HG02610 (cell line): Measurements from ENCODE around the gene OR52E1.
"Not testable (repeated sequence)": the region's sequence is repeated elsewhere in the genome, so short reads cannot be mapped to it uniquely, and the experiment has no call there.

ENCODE experiments used
- ATAC-seq: cut with Tn5 transposase; IDR thresholded peaks from one replicate; pipeline ENCODE4 v1.9.1; 2021; ENCODE audit warnings: mild to moderate bottlenecking, moderate library complexity; ENCODE audit not compliant: unreplicated experiment

The OR52E1 gene

GRCh38 chr11:5069272-5069671 is at the start of gene OR52E1:
Gene OR52E1, plus strand, starts transcription at chr11:5069572.
- no peak for ATAC-seq

- ATAC-seq: no peak
Measured at GRCh38 chr11:5021996-5022395, 47.4 kb upstream of the OR52E1 start.

DNA sequence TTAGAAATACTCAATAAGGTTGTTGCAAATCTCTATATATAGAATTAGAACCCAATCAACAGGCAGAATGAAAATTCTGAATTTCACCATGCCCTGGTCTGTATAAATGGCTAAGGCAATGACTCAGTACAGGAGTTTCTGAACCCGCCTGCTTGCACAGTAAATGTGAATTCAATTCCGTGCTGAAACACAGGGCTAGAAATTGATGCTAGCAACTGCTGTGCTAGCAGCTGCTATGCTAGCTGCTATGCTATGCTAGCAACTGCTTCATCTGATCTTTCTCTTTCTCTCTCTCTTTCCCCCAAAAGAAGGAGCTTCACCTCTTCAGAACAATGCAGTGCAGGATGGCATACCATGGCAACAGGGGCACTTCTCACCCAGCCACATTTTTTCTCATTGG is 32.7 kb upstream of the OR52E1 start:
- ATAC-seq: no peak

DNA sequence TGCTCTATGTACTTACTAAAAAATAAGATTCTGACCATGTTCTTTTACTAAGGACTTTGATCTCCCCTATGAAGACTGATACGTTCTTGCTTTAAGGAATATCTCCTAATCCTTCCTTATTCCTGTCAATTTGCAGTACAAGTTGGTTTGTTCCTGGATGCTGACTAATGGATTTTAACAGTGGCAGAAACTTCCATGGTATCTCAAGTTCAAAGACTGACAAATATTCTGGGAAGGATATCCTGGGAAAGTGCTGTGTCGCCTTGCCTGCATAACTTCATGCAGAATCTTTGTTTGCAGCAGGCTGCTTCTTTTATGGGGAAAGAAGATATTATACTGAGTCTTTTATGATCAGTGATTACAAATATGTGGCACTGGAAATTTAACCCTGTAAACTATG is 31.4 kb upstream of the OR52E1 start:
- ATAC-seq: no peak

- no peak for ATAC-seq
Measured at GRCh38 chr11:5038341-5038740, 31.0 kb upstream of the OR52E1 start.

DNA sequence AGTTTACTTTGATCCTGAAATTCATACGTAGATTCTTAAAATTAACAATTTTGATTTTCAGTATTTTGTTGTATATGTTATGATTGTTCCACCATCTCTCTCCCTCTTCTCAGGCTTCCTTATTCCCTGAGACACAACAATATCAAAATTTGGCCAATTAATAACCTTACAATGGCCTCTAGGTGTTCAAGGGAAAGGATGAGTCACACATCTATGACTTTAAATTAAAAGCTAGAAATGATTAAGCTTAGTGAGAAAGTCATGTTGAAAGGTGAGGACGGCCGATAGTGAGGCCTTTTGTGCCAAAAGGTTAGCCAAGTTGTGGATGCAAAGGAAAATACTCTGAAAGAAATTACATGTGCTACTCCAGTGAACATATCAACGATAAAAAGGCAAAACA is 28.5 kb upstream of the OR52E1 start:
- ATAC-seq: no peak

GRCh38 chr11:5042091-5042490 is 27.3 kb upstream of the OR52E1 start:
- ATAC-seq: no peak

- no peak for ATAC-seq
Measured at GRCh38 chr11:5043380-5043779, 26.0 kb upstream of the OR52E1 start.

- no peak for ATAC-seq
Measured at GRCh38 chr11:5046226-5046625, 23.1 kb upstream of the OR52E1 start, which contains the start of gene OR52J3. Gene OR52J3, plus strand, starts transcription at chr11:5046526. Its CDS starts 0 bp downstream, at chr11:5046526.

DNA sequence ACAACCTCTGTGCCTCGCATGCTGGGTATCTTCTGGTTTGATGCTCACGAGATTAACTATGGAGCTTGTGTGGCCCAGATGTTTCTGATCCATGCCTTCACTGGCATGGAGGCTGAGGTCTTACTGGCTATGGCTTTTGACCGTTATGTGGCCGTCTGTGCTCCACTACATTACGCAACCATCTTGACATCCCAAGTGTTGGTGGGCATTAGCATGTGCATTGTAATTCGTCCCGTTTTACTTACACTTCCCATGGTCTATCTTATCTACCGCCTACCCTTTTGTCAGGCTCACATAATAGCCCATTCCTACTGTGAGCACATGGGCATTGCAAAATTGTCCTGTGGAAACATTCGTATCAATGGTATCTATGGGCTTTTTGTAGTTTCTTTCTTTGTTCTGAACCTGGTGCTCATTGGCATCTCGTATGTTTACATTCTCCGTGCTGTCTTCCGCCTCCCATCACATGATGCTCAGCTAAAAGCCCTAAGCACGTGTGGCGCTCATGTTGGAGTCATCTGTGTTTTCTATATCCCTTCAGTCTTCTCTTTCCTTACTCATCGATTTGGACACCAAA is 22.5 kb upstream of the OR52E1 start:
- ATAC-seq: no peak

DNA sequence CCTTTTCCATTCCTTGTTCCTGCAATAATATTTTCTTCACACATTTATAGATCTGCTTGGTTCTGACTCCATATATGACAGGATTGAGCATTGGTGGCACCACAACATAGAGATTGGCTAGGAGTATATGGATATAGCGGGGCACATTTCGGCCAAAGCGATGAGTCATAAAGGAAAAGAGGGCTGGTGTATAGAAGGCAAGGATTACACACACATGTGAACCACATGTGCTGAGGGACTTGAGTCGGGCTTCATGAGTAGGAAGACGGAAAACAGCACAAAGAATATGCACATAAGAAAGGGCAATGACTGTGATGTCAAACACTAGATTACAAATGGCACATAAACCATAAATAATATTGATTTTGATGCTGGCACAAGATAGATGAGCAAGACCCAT is 10.7 kb upstream of the OR52E1 start:
- not testable (repeated sequence) for ATAC-seq

DNA sequence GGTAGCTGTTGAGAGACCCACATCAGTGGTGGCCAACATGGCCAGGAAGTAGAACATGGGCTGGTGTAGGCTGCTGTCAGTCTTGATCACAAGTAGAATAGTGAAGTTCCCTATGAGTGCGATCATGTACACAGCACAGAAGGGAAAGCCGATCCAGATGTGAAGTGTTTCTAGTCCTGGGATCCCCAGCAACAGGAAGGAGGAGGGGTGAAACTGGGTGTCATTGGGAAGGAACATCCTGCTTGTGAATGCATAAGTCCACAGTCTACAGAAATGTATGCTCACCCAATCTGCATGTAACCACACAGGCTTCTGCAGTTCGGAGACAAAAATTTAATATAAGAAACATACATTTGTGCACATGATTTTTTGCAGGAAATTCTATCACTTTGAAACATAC is 10.0 kb upstream of the OR52E1 start, which contains the start of gene OR52E2:
OR52E2 (minus strand) TSS at position 237 of the 400 bp plus-strand sequence; CDS start at position 237, 0 bp downstream.
- no peak for ATAC-seq

- no peak for ATAC-seq
Measured at GRCh38 chr11:5065027-5065426, 4.3 kb upstream of the OR52E1 start.

DNA sequence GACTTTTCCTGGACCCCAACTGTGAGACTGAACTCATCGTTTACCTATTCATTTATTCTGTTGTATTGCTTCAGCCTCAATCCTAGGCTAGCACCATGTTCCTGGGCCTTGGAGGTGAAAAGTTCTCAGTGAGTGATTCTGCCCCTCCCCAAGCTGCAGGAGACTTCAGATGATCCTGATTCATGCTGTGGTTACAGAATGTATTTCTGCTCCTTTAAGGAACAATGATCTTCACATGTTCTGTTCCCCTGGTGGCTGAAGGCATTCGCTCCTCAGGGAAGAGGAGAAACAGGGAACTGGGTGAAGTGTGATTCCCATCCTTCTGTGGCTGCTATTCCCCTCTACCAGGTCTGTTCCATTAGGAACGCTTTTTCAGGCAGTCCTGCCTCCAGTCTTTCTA is 2.4 kb downstream of the OR52E1 start:
- no peak for ATAC-seq

GRCh38 chr11:5081405-5081804 is 12.0 kb downstream of the OR52E1 start:
- ATAC-seq: no peak

GRCh38 chr11:5083602-5084001 is 14.2 kb downstream of the OR52E1 start:
- ATAC-seq: no peak

GRCh38 chr11:5088556-5088955 is 19.2 kb downstream of the OR52E1 start:
- ATAC-seq: no peak

GRCh38 chr11:5090668-5091067 is 21.3 kb downstream of the OR52E1 start:
- no peak for ATAC-seq

DNA sequence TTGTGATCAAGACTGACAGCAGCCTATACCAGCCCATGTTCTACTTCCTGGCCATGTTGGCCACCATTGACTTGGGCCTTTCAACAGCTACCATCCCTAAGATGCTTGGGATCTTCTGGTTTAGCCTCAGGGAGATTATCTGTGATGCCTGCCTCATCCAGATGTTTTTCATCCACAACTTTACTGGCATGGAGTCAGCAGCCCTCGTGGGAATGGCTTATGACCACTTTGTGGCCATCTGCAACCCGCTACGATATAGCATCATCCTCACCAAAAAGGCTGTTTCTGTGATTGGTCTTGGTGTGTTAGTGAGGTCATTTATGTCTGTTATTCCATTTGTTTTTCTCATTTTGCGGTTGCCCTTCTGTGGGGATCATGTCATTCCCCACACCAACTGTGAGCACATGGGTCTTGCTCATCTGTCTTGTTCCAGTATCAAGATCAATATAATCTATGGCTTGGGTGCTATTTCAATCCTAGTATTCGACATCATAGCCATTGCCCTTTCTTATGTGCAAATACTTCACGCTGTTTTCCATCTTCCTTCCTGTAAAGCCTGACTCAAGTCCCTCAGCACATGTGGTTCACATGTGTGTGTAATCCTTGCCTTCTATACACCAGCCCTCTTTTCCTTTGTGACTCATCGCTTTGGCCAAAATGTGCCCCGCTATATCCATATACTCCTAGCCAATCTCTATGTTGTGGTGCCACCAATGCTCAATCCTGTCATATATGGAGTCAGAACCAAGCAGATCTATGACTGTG is 23.6 kb downstream of the OR52E1 start:
- ATAC-seq: no peak

GRCh38 chr11:5096011-5096410 is 26.6 kb downstream of the OR52E1 start:
- no peak for ATAC-seq

DNA sequence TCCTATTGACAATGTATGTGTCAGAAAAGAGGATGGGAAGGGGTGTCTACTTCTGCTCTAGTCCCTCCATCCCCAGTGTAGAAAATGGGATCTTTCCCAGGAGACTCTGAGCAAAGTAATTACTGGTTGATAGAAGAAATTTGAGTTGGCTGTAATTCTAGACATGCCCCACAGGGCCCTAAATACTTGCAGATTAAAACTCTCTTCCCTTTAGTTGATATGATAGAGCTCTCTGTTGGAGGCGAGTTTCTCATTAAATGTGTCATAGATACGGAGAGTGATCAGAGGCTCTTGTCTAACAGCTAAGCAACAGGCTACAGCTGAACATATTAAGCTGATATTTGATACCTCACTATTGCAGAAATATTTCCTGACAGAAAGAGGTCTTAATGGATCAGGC is 32.9 kb downstream of the OR52E1 start:
- ATAC-seq: no peak

DNA sequence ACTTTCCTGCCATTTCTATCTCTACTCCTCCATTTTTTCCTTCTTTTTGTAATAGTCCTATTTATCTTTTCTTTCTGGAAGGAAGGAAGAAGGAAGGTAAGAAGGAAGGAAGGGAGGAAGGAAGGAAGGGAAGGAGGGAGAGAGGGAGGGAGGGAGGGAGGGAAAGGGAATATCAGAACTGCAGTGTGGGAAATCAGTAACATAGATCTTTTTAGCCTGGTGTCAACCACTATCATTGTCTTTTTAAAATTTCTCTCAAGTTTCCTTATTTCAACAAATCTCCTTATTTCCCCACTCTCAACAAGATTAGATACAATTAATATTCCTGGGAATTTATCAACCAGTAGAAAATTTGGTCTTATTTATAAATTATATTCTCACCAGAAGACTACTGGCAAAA is 33.7 kb downstream of the OR52E1 start:
- no peak for ATAC-seq

GRCh38 chr11:5107285-5107684 is 37.9 kb downstream of the OR52E1 start:
- no peak for ATAC-seq
